Endothelial cell of umbilical vein (primary cell): Measurements from ENCODE around the gene KAZN. TPM values are rescaled to one million over a fixed set of nuclear protein-coding genes. Genes with fewer than 3 reads are reported as not detected.

Experiments used
- BruUV-seq: library from RNA; stranded (reverse); fragments of 400-500 nt; replicated peaks from 2 replicates; lab custom pipeline; 2021; lab: Mats Ljungman, UMichigan
- CTCF ChIA-PET: fragments of 300-600, 350-600 bp; sonication (Branson Sonifier 250); formaldehyde crosslinking; loops from one replicate; lab custom pipeline; 2021; ENCODE audit warnings: antibody characterized with exemption, inconsistent platforms; lab: Charles Lee
- POLR2A ChIA-PET: fragments of 300-600, 350-600 bp; sonication (Branson Sonifier 250); formaldehyde crosslinking; loops from one replicate; lab custom pipeline; 2021; ENCODE audit warnings: antibody characterized with exemption, inconsistent platforms; lab: Charles Lee
- DNase-seq: peaks from one replicate; pipeline ENCODE4 v3.0.0-alpha.2; 2011; ENCODE audit warnings: low read depth, low spot score
- FAIRE-seq: peaks from 2 replicates; lab custom pipeline; 2011; peaks lifted over from hg19 to GRCh38; lab: Jason Lieb, UNC
- H2AFZ ChIP-seq: 2 replicates; pipeline ENCODE4 v1.6.0; 2012; ENCODE audit warnings: low read depth, low read length, control low read depth, inconsistent platforms
- H3K27ac ChIP-seq: 2 replicates; pipeline ENCODE4 v1.5.1; 2011; ENCODE audit warnings: low read depth, mild to moderate bottlenecking, control low read depth, low read length, moderate library complexity; ENCODE audit not compliant: insufficient read depth
- H3K27me3 ChIP-seq, 2 experiments: 2 replicates each; pipeline versions ENCODE4 v1.6.0 to v1.6.1; 2011; ENCODE audit warnings: low read length in 2 of 2, mixed read lengths in 1 of 2; ENCODE audit not compliant: control insufficient read depth in 2 of 2, insufficient read depth in 2 of 2
- H3K36me3 ChIP-seq, 2 experiments: 2 replicates in 1 of 2; 3 replicates in 1 of 2; pipeline ENCODE4 v1.5.1; 2011; ENCODE audit warnings: low read length in 2 of 2, mild to moderate bottlenecking in 1 of 2, moderate library complexity in 1 of 2; ENCODE audit not compliant: control insufficient read depth in 2 of 2, insufficient read depth in 2 of 2; ENCODE audit errors: extremely low read depth in 1 of 2
- H3K4me1 ChIP-seq: 3 replicates; pipeline ENCODE4 v1.5.1; 2011; ENCODE audit warnings: mild to moderate bottlenecking, low read length; ENCODE audit not compliant: control insufficient read depth, insufficient read depth; ENCODE audit errors: extremely low read depth
- H3K4me2 ChIP-seq: 2 replicates; pipeline ENCODE4 v1.6.1; 2011; ENCODE audit warnings: low read length, control low read depth, mixed read lengths; ENCODE audit not compliant: insufficient read depth
- H3K4me3 ChIP-seq, 3 experiments: fragments of 200-600 bp in 1 of 3; sonication (generic), shearing (Covaris generic) in 1 of 3; replicated peaks in 1 of 3; 2 replicates each; pipeline ENCODE4 v1.5.1; 2011 to 2016; ENCODE audit warnings: control low read depth in 3 of 3, low read length in 3 of 3, mild to moderate bottlenecking in 2 of 3, inconsistent platforms in 1 of 3, low read depth in 1 of 3, moderate library complexity in 1 of 3; ENCODE audit not compliant: insufficient read depth in 1 of 3
- H3K79me2 ChIP-seq: 2 replicates; pipeline ENCODE4 v1.6.0; 2012; ENCODE audit warnings: low read length, inconsistent platforms; ENCODE audit not compliant: control insufficient read depth, insufficient read depth
- H3K9ac ChIP-seq: replicated peaks from 2 replicates; pipeline ENCODE3; 2011; ENCODE audit warnings: low read length, control low read depth; ENCODE audit not compliant: insufficient read depth; ENCODE audit errors: extremely low read depth
- H3K9me1 ChIP-seq: replicated peaks from 3 replicates; pipeline ENCODE4 v1.6.0; 2011; ENCODE audit warnings: mild to moderate bottlenecking, low read length; ENCODE audit not compliant: control insufficient read depth, insufficient read depth; ENCODE audit errors: extremely low read depth
- H3K9me3 ChIP-seq: replicated peaks from 2 replicates; pipeline ENCODE4 v1.5.1; 2012; ENCODE audit warnings: low read length, inconsistent platforms; ENCODE audit not compliant: control insufficient read depth, insufficient read depth
- H4K20me1 ChIP-seq: replicated peaks from 2 replicates; pipeline ENCODE3; 2011; ENCODE audit warnings: mild to moderate bottlenecking, low read length; ENCODE audit not compliant: control insufficient read depth, insufficient read depth; ENCODE audit errors: extremely low read depth
- EZH2 ChIP-seq: IDR thresholded peaks from 2 replicates; pipeline ENCODE4 v1.6.1; 2012; ENCODE audit warnings: borderline replicate concordance, low read depth, mild to moderate bottlenecking, moderate library complexity, low read length, inconsistent platforms; ENCODE audit not compliant: severe bottlenecking
- FOS ChIP-seq: IDR thresholded peaks from 2 replicates; pipeline ENCODE4 v1.6.1; 2011; ENCODE audit warnings: mild to moderate bottlenecking, low read length, moderate library complexity, borderline replicate concordance; ENCODE audit not compliant: insufficient read depth
- GATA2 ChIP-seq: IDR thresholded peaks from 2 replicates; pipeline ENCODE4 v1.7.0; 2011; ENCODE audit warnings: low read depth, mild to moderate bottlenecking, moderate library complexity, mixed read lengths, low read length; ENCODE audit not compliant: insufficient read length, insufficient read depth
- JUN ChIP-seq: IDR thresholded peaks from 2 replicates; pipeline ENCODE4 v1.6.1; 2011; ENCODE audit warnings: borderline replicate concordance, low read depth; ENCODE audit not compliant: insufficient read length, insufficient read depth
- MYC ChIP-seq: IDR thresholded peaks from one replicate; pipeline ENCODE4 v1.6.1; 2011; ENCODE audit warnings: mild to moderate bottlenecking, low read depth, low read length
- POLR2A ChIP-seq: IDR thresholded peaks from 2 replicates; pipeline ENCODE4 v1.6.1; 2012; ENCODE audit warnings: low read depth, mild to moderate bottlenecking, control low read depth, low read length
- POLR2AphosphoS5 ChIP-seq: IDR thresholded peaks from 2 replicates; pipeline ENCODE4 v1.6.1; 2012; ENCODE audit warnings: low read depth, mild to moderate bottlenecking, control low read depth, low read length, moderate library complexity; ENCODE audit not compliant: insufficient read depth
- dilution Hi-C: fragments of 300-500 bp; cut with MboI; formaldehyde crosslinking; loops from one replicate; pipeline ENCODE4 v1.15.0; 2019; ENCODE audit warnings: low sequenced_read_pairs; ENCODE audit not compliant: extremely low pct_ligation_motif_present
- intact Hi-C: fragments of 100-400 bp; cut with micrococcal nuclease; formaldehyde crosslinking; loops from one replicate; pipeline ENCODE4 v1.10.0; 2022
- polyA plus RNA-seq, 4 experiments: library from polyadenylated mRNA; depleted of rRNA in 3 of 4; stranded (reverse) in 3 of 4; unstranded in 1 of 4; fragments of >200 nt; gene quantifications; 2 replicates each; pipeline versions ENCODE4 v1.2.1 to v1.2.3, GENCODE V29; 2011 to 2012; ENCODE audit warnings: missing spikeins in 1 of 4
- total RNA-seq: library from RNA; stranded (reverse); gene quantifications from 2 replicates; pipeline ENCODE4 v1.2.3, GENCODE V29; 2021
- TF ChIP-seq, protein P1 (sequence below): IDR thresholded peaks from 2 replicates; pipeline ENCODE4 v1.6.1; 2011; ENCODE audit not compliant: insufficient read depth, insufficient read length
- TF ChIP-seq, protein P2 (sequence below), 2 donors: IDR thresholded peaks; 1 replicate in 1 of 2; 2 replicates in 1 of 2; pipeline ENCODE4 v1.5.1; 2011; ENCODE audit warnings: low read length in 2 of 2, mild to moderate bottlenecking in 2 of 2, moderate library complexity in 2 of 2, control low read depth in 1 of 2, inconsistent platforms in 1 of 2, low read depth in 1 of 2; ENCODE audit not compliant: insufficient read depth in 1 of 2; ENCODE audit errors: extremely low read depth in 1 of 2

The KAZN gene
- total and polyA plus RNA-seq, 2 donors (not counting 3 experiments of a cell fraction or from before 2014, with no cell fraction given) = 1.6 to 5.8 TPM

DNA sequence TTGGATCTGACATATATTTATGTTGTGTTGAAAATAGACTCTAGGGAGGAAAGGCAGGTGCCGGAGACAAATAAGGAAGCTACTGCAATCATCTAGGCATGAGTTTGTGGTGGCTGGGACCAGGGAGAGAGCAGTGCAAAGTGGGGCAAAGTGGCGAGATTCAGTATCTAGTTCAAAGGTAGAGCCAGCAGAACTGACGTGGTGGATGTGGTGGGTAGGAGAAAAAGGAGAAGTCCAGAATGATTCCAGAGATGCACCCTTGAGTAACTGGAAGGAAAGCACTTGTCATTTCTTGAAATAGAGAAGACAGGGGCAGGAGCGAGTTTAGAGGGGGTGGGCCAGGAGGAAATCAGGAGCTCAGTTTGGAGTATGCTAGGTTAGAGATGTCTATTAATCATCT is 275.2 kb downstream of the KAZN start:
- CTCF ChIA-PET = no interaction called here
- TF ChIP-seq, protein P1, sequence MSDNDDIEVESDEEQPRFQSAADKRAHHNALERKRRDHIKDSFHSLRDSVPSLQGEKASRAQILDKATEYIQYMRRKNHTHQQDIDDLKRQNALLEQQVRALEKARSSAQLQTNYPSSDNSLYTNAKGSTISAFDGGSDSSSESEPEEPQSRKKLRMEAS = no peak
- TF ChIP-seq POLR2A (no peak), POLR2AphosphoS5 (no peak), GATA2 (no peak), FOS (no peak), JUN (no peak), MYC (no peak), EZH2 (no peak)
- TF ChIP-seq, protein P2, sequence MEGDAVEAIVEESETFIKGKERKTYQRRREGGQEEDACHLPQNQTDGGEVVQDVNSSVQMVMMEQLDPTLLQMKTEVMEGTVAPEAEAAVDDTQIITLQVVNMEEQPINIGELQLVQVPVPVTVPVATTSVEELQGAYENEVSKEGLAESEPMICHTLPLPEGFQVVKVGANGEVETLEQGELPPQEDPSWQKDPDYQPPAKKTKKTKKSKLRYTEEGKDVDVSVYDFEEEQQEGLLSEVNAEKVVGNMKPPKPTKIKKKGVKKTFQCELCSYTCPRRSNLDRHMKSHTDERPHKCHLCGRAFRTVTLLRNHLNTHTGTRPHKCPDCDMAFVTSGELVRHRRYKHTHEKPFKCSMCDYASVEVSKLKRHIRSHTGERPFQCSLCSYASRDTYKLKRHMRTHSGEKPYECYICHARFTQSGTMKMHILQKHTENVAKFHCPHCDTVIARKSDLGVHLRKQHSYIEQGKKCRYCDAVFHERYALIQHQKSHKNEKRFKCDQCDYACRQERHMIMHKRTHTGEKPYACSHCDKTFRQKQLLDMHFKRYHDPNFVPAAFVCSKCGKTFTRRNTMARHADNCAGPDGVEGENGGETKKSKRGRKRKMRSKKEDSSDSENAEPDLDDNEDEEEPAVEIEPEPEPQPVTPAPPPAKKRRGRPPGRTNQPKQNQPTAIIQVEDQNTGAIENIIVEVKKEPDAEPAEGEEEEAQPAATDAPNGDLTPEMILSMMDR (IDR thresholded peaks at IDR 0.05; ENCODE audit: extremely low read depth in 1 of 2, insufficient read depth in 1 of 2, low read depth in 1 of 2, low read length in 2 of 2) = no peak

More for the DNA sequence above, 275.2 kb downstream of the KAZN start:
- intact Hi-C loops (no loop called here), dilution Hi-C loops (no loop called here)
- Histone ChIP-seq H3K9ac (no peak overlapping the region), H3K9me3 (no peaks in the 10 kb centered on the region), H3K4me2 (no peak overlapping the region), H3K27ac (no peak overlapping the region), H4K20me1 (no peaks in the 10 kb centered on the region), H3K4me1 (no peaks in the 10 kb centered on the region), H3K9me1 (no peaks in the 10 kb centered on the region), H3K79me2 (no peaks in the 10 kb centered on the region), H3K36me3 (no peaks in the 10 kb centered on the region), H2AFZ (no peak overlapping the region), H3K4me3 (no peak overlapping the region), H3K27me3 (no peaks in the 10 kb centered on the region)
- no TSS peak for BruUV-seq
- no peak for FAIRE-seq
- POLR2A ChIA-PET = no interaction called here
- no peak for DNase-seq
